NOMO-1 treated with dmso at 0.1 percent for 144 hours (cell line): ENCODE measurements around the gene DOP1B.
"Not testable (repeated sequence)": the region's sequence is repeated elsewhere in the genome, so short reads cannot be mapped to it uniquely, and the experiment has no call there.

Experiments used
- DNase-seq: peaks from one replicate; lab custom pipeline; 2025; ENCODE audit not compliant: unreplicated experiment; lab: John Stamatoyannopoulos, UW

DOP1B gene

GRCh38 chr21:36134803-36135390, 21.7 kb upstream of the DOP1B start, which contains the start of gene CBR3:
Gene CBR3 (plus strand): TSS chr21:36135079. CDS start chr21:36135193, 114 bp downstream.
- DNase-seq, result no peak

- DNase-seq, result peak; percentile 76
Measured at GRCh38 chr21:36135391-36136102, 21.1 kb upstream of the DOP1B start.

- DNase-seq, result not testable (repeated sequence)
Measured at GRCh38 chr21:36139791-36140190, 16.8 kb upstream of the DOP1B start.

GRCh38 chr21:36141513-36141925, 15.1 kb upstream of the DOP1B start:
- peak; percentile 39 for DNase-seq

DNA sequence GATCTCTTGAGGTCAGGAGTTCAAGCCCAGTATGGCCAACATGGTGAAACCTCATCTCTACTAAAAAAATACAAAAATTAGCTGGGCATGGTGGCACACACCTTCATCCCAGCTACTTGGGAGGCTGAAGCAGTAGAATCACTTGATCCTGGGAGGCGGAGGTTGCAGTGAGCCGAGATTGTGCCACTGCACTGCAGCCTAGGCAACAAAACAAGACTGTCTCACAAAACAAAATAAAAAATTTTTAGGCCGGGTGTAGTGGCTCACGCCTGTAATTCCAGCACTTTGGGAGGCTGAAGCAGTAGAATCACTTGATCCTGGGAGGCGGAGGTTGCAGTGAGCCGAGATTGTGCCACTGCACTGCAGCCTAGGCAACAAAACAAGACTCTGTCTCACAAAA, 12.4 kb upstream of the DOP1B start:
- DNase-seq, result not testable (repeated sequence)

- no peak for DNase-seq
Measured at GRCh38 chr21:36145259-36145658, 11.4 kb upstream of the DOP1B start.

DNA sequence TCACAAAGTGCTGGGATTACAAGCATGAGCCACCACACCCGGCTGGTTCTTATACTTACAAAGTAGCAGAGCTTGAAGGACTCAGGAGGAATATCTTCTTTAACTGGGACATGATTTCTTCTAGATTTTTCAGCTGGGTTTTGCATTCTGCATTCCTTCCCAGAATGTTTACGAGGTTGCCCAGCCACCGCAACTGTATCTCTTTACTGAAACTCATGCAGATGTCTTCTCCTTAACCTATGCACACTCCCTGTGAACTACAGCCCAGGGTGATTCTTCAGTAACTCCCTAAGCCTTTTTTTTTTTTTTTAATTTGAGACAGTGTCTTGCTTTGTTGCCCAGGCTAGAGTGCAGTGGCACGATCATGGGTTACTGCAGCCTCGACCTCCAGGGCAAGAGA, 8.7 kb upstream of the DOP1B start:
- DNase-seq, result no peak

DNA sequence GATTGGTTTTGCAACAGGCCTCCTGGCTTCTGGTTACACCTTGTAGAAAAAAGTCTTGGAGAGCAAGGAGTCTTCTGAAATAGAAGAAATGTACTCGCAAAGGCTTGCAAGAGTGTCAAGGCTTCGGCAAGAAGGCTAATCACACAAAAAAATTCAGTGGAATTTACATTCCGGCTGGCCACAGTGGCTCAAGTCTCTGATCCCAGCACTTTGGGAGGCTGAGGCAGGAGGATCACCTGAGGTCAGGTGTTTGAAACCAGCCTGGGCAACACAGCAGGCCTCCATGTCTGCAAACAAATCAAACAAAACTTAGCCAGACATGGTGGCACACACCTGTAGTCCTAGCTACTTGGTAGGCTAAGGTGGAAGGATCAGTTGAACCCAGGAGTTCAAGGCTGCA, 7.7 kb upstream of the DOP1B start:
- DNase-seq, result no peak

GRCh38 chr21:36149788-36150711, 6.6 kb upstream of the DOP1B start:
- DNase-seq, result peak; percentile 96

DNA sequence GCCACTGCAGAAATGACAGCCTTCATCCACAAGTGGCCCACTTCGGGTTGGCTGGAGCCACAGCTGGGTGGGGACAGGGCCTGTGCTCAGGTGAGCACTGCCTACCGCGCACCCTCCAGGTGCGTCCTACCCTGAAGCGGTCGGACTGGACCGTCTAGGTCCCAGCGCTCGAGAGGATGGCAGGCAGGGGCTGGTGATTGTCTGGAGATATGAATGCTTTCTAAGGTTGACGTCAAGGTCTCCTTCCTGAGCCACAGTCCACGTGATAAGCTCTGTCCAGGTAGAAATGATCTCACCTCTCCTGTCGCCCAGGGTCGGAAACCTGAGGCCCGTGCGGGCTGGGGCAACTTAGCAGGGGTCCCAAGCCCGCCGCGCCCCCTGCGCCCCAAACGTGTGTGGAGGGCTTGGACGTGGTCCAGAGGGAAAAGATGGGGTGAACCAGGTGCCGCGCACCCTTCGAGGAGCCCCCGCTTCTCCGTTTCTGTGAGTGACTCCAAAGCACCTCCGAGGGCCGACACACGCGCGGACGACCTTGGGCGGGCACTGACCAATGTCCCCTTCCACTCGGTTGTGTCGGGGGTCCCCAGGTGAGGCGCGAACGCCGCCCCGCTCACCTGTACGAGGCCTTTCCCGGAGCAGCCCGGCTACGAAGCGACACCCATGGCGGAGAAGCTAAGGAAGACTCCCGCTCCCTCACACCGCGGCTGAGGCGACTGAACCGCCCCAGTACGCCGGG, 853 bp upstream of the DOP1B start:
- DNase-seq, result no peak

DNA sequence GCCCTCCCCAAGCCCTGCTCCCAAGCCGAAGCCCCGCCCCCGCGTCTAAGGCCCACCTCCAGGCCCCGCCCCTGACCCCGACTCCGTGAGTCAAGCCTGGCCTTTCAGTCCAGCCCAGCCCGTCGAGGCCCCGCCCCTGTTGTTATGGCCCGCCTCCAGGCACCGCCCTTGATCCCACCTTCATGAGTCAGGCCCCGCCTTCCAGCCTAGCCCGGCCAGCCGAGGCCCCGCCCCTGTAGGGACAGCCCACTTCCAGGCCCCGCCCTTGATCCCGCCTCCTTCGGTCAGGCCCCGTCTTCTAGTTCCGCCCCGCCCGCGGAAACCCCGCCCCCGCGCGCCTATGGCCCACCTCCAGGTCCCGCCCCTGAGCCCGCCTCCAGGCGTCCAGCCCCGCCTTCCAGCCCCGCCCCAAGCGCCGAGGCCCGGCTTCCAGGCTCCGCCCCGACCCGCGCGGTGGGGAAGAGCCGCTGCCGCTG, 247 bp upstream of the DOP1B start:
- peak; percentile 97 for DNase-seq

- peak; percentile 69 for DNase-seq
Measured at GRCh38 chr21:36159356-36159921, 2.8 kb downstream of the DOP1B start.

DNA sequence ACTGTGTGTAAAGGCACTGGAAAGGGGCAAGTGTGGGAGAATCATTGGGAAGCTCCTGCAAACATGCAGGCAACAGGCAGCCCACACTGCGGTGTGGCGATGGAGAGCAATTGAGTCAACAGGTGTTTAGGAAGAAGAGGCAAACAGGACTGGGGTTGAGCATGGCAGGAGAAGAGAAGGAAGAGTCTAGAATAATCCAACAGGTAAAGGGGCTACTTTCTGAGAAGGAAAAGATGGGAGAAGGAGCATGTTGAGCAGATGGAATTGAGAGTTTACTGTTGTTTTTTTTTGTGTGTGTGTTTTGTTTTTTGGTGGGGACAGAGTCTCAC, 4.2 kb downstream of the DOP1B start:
- DNase-seq, result no peak

DNA sequence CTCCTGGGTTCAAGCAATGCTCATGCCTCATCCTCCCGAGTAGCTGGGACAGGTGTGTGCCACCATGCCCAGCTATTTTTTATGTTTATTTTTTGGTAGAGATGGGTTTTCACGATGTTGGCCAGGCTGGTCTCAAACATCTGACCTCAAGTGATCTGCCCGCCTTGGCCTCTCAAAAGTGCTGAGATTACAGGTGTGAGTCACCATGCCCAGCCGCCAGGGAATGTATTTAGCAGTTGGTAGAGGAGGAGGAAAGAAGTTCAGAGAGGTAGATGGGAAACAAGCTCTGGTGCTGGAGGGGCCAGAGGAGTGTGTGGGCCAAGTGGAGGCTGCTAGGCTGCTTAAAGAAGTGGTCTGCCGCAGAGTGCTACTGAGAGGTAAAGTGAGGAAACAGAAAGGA, 6.0 kb downstream of the DOP1B start:
- no peak for DNase-seq

DNA sequence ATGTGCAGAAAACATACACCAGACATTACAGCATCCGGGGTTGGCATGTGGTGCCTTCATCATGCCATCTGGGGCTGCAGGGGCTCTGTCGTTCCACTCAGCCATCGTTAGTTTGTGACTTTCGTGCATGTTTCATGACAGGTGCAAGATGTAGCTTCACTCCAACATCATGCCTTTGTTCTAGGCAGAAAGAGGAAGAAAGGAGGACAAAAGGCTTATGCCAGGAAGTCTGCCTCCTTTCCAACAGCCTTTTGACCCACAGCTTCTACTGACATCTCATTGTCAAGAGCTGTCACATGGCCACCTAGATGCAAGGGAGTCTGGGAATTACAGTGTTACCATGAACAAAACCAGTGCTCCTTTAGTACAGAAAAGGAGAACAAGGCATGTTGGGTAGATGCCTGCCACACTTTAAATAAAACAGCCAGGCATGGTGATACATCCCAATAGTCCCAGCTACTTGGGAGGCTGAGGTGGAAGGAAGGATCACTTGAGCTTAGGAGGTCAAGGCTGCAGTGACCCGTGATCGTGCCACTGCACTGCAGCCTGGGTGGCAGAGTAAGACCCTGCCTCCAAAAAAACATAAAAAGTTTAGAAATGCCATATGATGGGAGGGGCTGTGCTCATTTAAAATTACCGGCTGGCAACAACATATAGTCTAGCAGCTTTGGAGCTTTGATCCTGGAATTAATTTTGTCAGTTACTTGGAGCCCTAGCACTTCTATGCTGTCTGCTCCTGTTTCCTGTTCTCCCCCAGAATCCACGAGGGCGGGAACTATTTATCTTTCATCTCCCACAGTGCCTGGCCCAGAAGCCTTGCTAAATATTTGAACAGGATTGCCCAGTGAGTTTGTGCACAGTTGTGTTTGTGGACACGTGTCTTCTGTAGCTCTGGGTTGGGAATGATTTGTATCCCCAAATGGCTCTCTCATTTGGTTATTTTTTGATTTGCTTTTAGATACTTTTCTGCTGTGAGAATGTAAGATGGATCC, 7.4 kb downstream of the DOP1B start:
- peak; percentile 9 for DNase-seq

GRCh38 chr21:36165356-36165755, 8.7 kb downstream of the DOP1B start:
- no peak for DNase-seq

DNA sequence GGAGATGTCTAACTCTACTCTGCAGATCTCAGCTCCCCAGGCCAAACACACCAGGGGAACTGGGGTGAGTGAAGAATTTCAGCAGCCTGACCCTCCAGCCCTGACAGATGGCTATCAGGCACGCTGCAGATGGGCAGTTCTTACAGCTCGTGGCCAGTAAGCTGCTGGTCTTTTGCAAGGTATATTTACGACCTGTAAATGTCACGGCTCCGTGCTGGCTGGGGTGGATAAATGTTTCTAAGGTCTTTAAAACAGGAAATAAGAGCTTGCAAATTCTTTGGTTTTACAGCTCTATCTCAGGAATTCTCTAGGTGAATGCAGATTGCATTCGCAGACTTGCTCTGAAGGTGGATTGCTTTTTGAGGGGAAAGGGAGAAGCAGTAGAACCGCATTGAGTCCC, 10.1 kb downstream of the DOP1B start:
- no peak for DNase-seq

GRCh38 chr21:36167541-36167940, 10.9 kb downstream of the DOP1B start:
- DNase-seq, result no peak

- no peak for DNase-seq
Measured at GRCh38 chr21:36169470-36170128, 13.0 kb downstream of the DOP1B start.
